GM12864 (cell line): ENCODE results near the gene LEF1.
"Not testable (repeated sequence)": the region's sequence is repeated elsewhere in the genome, so short reads cannot be mapped to it uniquely, and the experiment has no call there.

Experiments used
- DNase-seq: peaks from one replicate; pipeline ENCODE4 v3.0.0-alpha.2; 2011; ENCODE audit warnings: low read depth
- H3K4me3 ChIP-seq: 2 replicates; pipeline ENCODE4 v1.5.1; 2011; ENCODE audit warnings: mild to moderate bottlenecking, low read depth, low read length, control low read depth
- CTCF ChIP-seq: IDR thresholded peaks from 2 replicates; pipeline ENCODE4 v1.5.1; 2011; ENCODE audit warnings: low read depth, mild to moderate bottlenecking, moderate library complexity, low read length, control low read depth, inconsistent platforms; ENCODE audit errors: missing control alignments

LEF1 gene

GRCh38 chr4:108058685-108059440 is 109.9 kb downstream of the LEF1 start:
- no peak for DNase-seq
- no peak for TF ChIP-seq CTCF
- no peak overlapping the region for H3K4me3 ChIP-seq

GRCh38 chr4:108056418-108056817 is 112.3 kb downstream of the LEF1 start:
- DNase-seq = no peak
- no peak for TF ChIP-seq CTCF
- no peak overlapping the region for H3K4me3 ChIP-seq

- no peak for TF ChIP-seq CTCF
- DNase-seq = no peak
- H3K4me3 ChIP-seq = no peak overlapping the region
Observed at GRCh38 chr4:108055787-108056186, 112.9 kb downstream of the LEF1 start.

GRCh38 chr4:108054025-108054638 is 114.6 kb downstream of the LEF1 start:
- H3K4me3 ChIP-seq = no peak overlapping the region
- no peak for TF ChIP-seq CTCF
- DNase-seq = no peak

- no peak for TF ChIP-seq CTCF
- no peak overlapping the region for H3K4me3 ChIP-seq
- DNase-seq = no peak
Observed at GRCh38 chr4:108053251-108053711, 115.5 kb downstream of the LEF1 start.

GRCh38 chr4:108052558-108053120 is 116.1 kb downstream of the LEF1 start:
- DNase-seq = no peak
- TF ChIP-seq CTCF = no peak
- no peak overlapping the region for H3K4me3 ChIP-seq

- no peak for DNase-seq
Observed at GRCh38 chr4:108051343-108051742, 117.4 kb downstream of the LEF1 start.

GRCh38 chr4:108050166-108051111 is 118.3 kb downstream of the LEF1 start:
- DNase-seq, H3K4me3 ChIP-seq: not testable (repeated sequence)

More at GRCh38 chr4:108051343-108051742, 117.4 kb downstream of the LEF1 start:
- TF ChIP-seq CTCF = no peak
- no peak overlapping the region for H3K4me3 ChIP-seq
